Smooth muscle cell of the pulmonary artery (primary cell): ENCODE data around the gene SLC1A1. TPM values are rescaled to one million over a fixed set of nuclear protein-coding genes. Genes with fewer than 3 reads are reported as not detected.

ENCODE experiments used
- total RNA-seq: library from RNA; depleted of rRNA; stranded (reverse); fragments of >200 nt; gene quantifications from 2 replicates; pipeline ENCODE4 v1.2.3, GENCODE V29; 2014

SLC1A1 gene
- total RNA-seq, result 25.8 and 70.4 TPM in 2 replicates

GRCh38 chr9:4489919-4490704 lies at the start of gene SLC1A1:
SLC1A1 (plus strand) TSS chr9:4490468; CDS start chr9:4490680, 212 bp downstream.

Other genes with a start within 250 kb of the SLC1A1 start
- 31.3 and 59.0 TPM in 2 replicates for gene GLIS3, start 190.4 kb upstream of the SLC1A1 start, total RNA-seq
- 5.9 and 6.6 TPM in 2 replicates for gene PLPP6, start 171.8 kb downstream of the SLC1A1 start, total RNA-seq
- 0.39 and 0.46 TPM in 2 replicates for gene SPATA6L, start 176.0 kb downstream of the SLC1A1 start, total RNA-seq
- 17.5 and 20.0 TPM in 2 replicates for gene CDC37L1, start 189.1 kb downstream of the SLC1A1 start, total RNA-seq